GM18502 (cell line): ENCODE data around the gene CCSER1.
"Not testable (repeated sequence)": the region's sequence is repeated elsewhere in the genome, so short reads cannot be mapped to it uniquely, and the experiment has no call there.

Source experiments
- ATAC-seq: cut with Tn5 transposase; IDR thresholded peaks from one replicate; pipeline ENCODE4 v1.9.1; 2021; ENCODE audit warnings: mild to moderate bottlenecking; ENCODE audit not compliant: unreplicated experiment, poor library complexity

Gene CCSER1

DNA sequence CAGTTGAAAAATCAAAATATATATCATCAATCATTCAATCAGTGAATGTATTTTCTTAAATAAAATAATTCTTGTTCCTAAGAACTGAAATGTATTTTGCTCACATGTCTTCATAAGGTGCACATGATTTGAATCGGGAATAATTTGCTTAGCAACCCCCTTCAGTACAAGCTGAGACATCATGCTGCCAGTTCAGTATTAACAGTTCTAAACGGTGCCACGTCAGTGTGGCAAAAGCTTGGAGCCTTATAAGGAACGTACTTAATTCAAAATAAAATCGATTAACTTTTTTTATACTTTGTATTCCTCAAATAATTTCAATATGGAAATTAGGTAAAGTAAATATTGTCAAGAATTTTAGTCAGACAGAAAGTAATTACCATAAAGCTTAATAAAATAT, 287.9 kb downstream of the CCSER1 start:
- ATAC-seq: no peak

DNA sequence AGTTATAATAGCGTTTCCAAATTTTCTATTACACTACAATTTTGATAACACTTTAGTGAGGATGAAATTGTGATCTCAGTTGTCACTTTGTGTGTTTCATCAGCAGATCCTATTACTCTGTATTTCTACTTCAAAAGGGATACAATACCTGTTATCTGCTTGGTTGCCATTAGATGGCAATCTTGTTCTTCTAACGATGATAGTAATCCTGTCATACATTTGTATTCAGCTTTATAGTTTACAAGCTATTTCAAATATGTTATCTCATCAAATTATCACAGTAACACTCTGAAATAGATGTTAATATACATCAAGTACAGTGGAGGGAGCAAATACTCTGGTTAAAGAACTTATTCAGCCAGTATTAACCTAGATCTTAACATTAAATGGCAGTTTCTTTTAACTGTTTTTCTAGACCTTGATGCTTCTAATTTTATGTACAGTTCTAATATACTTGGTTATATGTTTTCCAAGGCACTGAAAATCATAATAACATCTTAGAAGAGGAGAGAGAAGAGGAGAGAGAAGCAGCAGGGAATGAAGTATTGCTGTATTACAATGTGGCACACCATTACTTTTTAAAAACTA, 292.0 kb downstream of the CCSER1 start:
- ATAC-seq: peak; percentile 87

GRCh38 chr4:90421161-90421560, 294.0 kb downstream of the CCSER1 start:
- no peak for ATAC-seq

GRCh38 chr4:90425893-90426292, 298.7 kb downstream of the CCSER1 start:
- no peak for ATAC-seq

DNA sequence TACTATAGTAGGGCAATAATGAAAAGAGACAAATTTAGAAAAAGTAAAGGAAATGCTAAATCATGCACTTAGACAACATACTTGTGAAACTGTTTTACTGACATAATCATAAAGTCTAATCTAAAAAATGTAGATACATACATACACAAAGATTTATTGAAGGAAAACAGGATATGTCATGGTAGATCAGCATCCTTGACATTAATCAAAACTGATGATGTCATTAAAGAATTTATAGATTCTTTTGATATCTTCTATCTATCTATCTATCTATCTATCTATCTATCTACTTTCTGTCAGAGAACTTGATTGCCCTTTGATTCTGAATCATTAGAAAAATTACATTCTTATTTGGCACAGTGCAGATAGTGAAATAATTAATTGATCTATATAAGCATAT, 311.3 kb downstream of the CCSER1 start:
- ATAC-seq: no peak

DNA sequence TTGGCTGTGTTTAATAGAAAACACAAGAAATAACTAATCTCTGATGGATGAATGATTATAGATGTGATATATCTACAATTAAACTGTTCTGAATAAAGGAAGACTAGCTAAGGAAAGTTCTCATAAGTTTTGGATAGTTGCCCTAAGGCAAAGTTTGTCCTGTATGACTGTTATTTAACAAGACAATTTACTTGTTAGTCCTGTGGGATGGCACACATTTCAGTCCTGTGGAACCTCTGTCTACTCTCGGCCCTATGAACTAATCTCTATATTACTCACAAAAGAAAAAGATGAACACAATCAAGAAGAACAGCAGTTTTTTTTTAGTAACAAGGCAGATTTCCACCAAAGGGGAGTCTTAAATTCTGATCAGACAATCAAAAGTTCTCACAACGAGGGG, 314.6 kb downstream of the CCSER1 start:
- no peak for ATAC-seq

DNA sequence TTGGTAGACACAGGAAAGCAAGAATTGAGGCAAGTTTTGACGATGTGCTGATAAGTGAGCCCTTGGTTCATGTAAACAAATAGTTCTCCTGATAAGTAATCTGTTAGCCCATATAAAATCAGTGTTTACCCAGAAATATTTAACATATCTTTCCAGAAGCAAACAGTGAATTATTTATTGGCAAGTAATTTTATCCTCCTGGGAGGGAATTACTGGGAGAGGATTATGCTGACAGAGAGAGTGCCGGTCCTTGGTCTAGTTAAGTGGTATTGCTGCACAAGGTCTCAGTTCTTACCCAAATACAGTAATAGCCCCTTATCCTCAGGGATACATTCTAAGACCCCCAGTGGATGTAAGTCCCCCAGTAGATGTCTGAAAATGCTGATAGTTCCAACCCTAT, 315.4 kb downstream of the CCSER1 start:
- no peak for ATAC-seq

GRCh38 chr4:90443231-90443630, 316.0 kb downstream of the CCSER1 start:
- ATAC-seq: no peak

- ATAC-seq: no peak
Measured at GRCh38 chr4:90444904-90445303, 317.7 kb downstream of the CCSER1 start.

DNA sequence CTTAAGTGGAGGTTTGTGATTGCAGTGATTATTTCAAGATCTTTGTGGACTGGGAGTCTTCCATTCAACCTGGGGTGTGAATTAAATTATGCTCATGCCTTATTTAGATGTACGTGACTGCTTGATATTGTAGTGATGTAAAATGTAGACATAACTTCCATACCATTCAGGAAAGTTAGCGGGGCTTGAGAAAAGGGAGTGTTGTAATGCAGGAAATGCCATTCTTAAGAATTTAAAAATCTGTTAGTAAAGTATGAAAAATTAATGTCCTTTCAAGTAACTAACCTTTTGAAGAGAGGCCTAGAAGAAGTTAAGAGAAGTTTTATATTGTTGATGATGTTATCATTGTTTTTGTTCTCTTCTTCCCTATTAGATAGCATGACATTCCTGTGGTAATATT, 318.2 kb downstream of the CCSER1 start:
- no peak for ATAC-seq

GRCh38 chr4:90449626-90450025, 322.4 kb downstream of the CCSER1 start:
- ATAC-seq: no peak

- ATAC-seq: no peak
Measured at GRCh38 chr4:90456891-90457290, 329.7 kb downstream of the CCSER1 start.

DNA sequence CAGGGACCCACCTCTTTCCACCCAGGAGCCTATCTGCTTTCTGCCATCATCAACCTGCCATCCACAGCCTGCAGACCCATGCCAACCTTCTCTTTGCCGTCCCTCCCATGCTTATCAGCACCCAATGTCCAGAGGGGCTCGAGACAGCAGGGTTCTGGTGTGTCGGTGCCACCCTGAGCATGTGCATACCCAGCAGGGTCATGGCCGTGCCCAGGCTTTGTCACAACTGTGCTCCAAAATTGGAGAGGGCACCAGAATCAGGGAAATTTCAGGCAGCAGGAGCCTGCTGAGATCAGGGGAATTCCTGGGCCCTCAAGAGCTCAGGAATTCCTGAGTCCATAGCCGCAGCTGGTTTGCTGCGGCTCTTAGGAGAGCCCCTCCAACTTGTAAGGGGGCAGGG, 330.6 kb downstream of the CCSER1 start:
- ATAC-seq: no peak

DNA sequence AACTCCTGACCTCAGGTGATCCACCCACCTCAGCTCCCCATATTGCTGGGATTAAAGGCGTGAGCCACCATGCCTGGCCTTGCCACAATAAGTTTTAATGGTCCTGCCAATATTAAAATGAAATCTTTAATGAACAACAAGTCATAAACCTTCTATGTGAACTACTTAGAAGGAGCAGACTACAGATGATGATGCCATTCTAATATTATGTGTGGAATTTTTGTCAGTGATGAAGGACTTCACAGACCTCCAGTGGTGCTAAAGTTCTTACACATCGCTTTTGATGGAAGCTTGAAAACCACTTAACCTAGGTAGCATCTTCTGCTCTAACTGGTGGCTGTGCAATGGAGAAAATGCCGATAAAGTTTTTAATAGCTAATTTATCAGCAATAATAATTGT, 331.4 kb downstream of the CCSER1 start:
- ATAC-seq: no peak

- ATAC-seq: no peak
Measured at GRCh38 chr4:90474484-90474883, 347.3 kb downstream of the CCSER1 start.

DNA sequence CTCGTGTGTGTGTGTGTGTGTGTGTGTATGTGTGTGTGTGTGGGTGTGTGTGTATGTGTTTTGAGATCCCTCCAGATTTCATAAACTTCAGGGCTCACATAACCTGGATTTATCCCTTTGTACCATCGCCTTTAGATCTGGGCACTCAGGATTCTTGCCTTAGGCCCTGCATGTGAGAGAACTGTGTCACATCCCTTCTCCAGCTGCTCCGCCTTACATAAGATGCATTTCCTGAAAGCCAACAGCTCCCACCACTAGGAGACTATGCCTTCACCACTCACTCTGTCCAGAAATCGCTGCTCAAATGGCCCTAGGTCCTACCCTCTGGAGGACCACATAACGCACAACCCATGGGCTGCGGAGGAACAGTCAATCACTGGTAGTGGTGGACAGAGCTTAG, 348.8 kb downstream of the CCSER1 start:
- ATAC-seq: no peak

DNA sequence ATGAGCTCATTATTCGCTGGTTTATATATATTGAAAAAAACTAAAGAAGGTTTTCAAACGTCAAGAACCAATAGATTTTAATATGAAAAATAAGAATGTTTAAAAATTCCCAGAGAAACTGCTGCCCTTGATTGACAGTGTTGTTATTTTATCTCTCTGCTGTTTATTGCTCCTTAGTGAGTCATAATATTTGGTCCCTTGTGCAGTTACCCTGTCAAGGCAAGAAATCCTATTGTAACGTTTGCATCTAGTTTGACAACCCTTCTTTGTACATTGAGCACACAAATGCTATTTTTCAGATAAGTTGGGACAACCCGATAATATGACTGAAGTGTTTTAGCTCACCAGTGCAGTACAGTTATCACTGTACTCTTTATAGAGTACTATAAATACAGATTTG, 349.4 kb downstream of the CCSER1 start:
- no peak for ATAC-seq

DNA sequence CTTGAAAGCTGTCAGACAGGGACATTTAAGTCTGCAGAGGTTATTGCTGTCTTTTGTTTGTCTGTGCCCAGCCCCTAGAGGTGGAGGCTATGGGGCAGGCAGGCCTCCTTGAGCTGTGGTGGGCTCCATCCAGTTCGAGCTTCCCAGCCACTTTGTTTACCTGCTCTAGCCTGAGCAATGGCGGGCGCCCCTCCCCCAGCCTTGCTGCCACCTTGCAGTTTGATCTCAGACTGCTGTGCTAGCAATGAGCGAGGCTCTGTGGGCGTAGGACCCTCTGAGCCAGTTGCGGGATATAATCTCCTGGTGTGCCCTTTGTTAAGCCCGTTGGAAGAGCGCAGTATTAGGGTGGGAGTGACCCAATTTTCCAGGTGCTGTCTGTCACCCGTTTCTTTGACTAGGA, 357.7 kb downstream of the CCSER1 start:
- not testable (repeated sequence) for ATAC-seq

GRCh38 chr4:90486346-90486745, 359.2 kb downstream of the CCSER1 start:
- ATAC-seq: no peak

DNA sequence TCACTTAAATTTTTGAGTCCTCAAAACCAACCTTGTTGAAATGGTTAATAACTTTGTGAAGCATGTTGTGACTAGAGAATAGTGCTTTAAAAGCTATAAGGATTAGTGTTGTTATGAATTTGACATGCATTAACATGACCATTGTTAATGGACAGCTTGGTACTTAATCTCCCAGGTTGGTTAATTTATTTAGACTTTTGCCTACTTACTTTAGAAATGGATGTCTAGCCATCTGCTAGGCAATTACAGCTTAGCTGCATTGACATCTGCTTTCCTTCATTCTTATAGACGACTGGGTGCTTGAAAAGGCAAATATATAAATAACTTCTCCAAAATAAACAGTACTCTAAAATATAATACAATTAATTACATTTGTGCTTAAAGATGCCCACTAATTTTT, 368.0 kb downstream of the CCSER1 start:
- ATAC-seq: no peak

GRCh38 chr4:90495936-90496335, 368.7 kb downstream of the CCSER1 start:
- ATAC-seq: no peak

DNA sequence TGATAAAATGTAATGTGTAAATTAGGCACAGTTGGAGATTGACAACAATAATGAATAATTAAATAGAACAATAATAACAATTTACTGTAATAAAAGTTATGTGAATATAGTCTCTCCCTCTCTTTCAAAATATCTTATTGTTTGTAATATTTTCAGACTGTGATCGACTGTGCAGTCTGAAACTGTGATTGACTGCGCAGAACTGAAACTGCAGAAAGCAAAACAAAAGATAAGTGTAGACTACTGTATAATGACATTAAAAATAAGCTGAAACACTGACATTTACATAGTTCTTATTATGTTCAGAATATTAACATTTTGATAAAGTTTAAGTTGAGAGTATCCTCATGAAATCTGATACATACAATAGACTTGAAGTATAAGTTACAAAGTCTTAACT, 371.0 kb downstream of the CCSER1 start:
- no peak for ATAC-seq

GRCh38 chr4:90503677-90504076, 376.5 kb downstream of the CCSER1 start:
- no peak for ATAC-seq
